ENCODE data around the gene NDUFA11. TPM values are rescaled to one million over a fixed set of nuclear protein-coding genes. Genes with fewer than 3 reads are reported as not detected.

NDUFA11 gene
- total RNA-seq (100 to 1,000 TPM; 116 to 131 TPM), polyA plus RNA-seq (100 to 1,000 TPM; 374 to 404 (median 395) TPM), total RNA-seq (14.9 to 23.4 (median 20.5) reads per million in 6 experiments)

- POLR2A ChIA-PET, result interaction anchor here (0.5 to 3.8 kb wide), 26 partner anchors 12 to 1727 kb away, joined by 3 to 71 read pairs (median 6); partner anchors contain the start of genes DUS3L, KDM4B, KHSRP and RANBP3
- no peaks in the 10 kb centered on the region for H3K9me3 Mint-ChIP-seq
- peaks cover 19 to 57% (median 43%) of the 10 kb centered on the region in 4 donors for H3K4me1 Mint-ChIP-seq
- H3K27me3 Mint-ChIP-seq, result peaks cover 0 to 2% (median 0%) of the 10 kb centered on the region in 5 donors
- peak; percentile 53 to 56 for ATAC-seq
- peak in 9 of 10 donors; percentile 94 to 98 (median 97) for DNase-seq
- peak within 1 kb of the TSS; percentile 91 to 99 (median 97) for H3K4me3 Mint-ChIP-seq
- H3K27ac Mint-ChIP-seq, result peak within 1 kb of the TSS; percentile 98 to 100 (median 99)
- H3K36me3 Mint-ChIP-seq, result peaks cover 0 to 27% (median 3%) of the 10 kb centered on the region in 3 donors
Measured at GRCh38 chr19:5903624-5904351, at the start of gene NDUFA11. Gene NDUFA11, minus strand, starts transcription at chr19:5903790. Its CDS starts 82 bp downstream, at chr19:5903708.

- Mint-ChIP-seq H3K4me3 (peak overlapping the region in 9 of 10 donors; percentile 53 to 82 (median 67)), H3K27ac (peak overlapping the region; percentile 84 to 100 (median 90)), H3K27me3 (no peaks in the 10 kb centered on the region), H3K36me3 (peaks cover 0 to 8% (median 0%) of the 10 kb centered on the region in 3 donors), H3K4me1 (peaks cover 59 to 97% (median 93%) of the 10 kb centered on the region in 4 donors), H3K9me3 (no peaks in the 10 kb centered on the region)
- DNase-seq (no peak), ATAC-seq (no peak)
- POLR2A ChIA-PET, result interaction anchor here (1.0 to 7.8 kb wide), 6 partner anchors 8 to 50 kb away, joined by 3 to 81 read pairs (median 3); partner anchors contain the start of gene NDUFA11
Measured at GRCh38 chr19:5953030-5953589, 49.5 kb upstream of the NDUFA11 start.

DNA sequence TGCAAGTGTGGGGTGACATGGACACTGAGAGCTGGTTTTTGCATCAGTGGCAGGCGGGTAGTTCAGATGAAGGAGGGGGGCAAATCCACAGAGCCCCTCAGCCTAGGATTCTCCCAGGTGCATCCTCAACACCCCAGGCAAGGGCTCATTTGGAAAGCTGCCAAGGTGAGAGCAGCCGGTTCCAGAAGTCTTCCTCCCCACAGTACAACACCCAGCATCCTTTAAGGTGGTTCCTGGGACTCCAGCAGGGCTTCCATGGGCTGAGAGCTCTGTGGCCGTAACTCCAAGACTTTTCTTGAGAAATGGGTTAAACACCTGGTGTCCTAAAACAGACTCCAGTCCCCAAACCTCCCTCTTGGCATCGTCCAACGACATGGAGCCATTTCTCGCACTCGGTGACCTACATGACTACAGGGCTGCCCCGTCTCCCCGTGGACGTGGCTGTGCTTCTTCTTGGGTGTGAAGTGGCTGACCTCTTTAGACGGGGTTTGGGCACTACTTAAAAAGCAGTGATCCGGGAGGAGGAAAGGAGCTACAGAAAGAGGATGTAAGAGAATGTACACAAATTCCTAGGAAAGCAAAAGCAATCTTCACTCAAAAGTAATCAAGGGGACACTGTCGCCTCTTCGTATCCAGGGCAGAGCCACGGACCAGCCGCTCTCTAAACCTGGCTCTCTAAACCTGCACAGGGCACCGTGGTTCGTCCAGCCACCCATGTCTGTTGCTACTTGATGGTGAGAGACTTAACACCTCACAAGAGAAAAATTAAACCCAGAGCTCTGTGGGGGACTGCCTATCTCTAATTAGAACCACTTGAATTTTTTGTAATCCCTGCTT lies 48.8 kb upstream of the NDUFA11 start:
- Mint-ChIP-seq H3K4me1 (peaks cover 61 to 97% (median 93%) of the 10 kb centered on the region in 4 donors), H3K9me3 (no peaks in the 10 kb centered on the region), H3K27ac (peak overlapping the region; percentile 84 to 100 (median 92)), H3K4me3 (peak overlapping the region in 9 of 10 donors; percentile 53 to 82 (median 62)), H3K36me3 (peaks cover 0 to 6% (median 0%) of the 10 kb centered on the region in 3 donors), H3K27me3 (no peaks in the 10 kb centered on the region)
- no peak for DNase-seq
- no peak for ATAC-seq
- POLR2A ChIA-PET, result interaction anchor here (0.9 to 7.8 kb wide), 10 partner anchors 9 to 49 kb away, joined by 3 to 81 read pairs (median 6); partner anchors contain the start of genes NDUFA11, RANBP3 and VMAC

- POLR2A ChIA-PET, result interaction anchor here (1.4 to 7.8 kb wide), 5 partner anchors 10 to 47 kb away, joined by 3 to 81 read pairs (median 12); partner anchors contain the start of genes NDUFA11, RANBP3 and VMAC
- H3K27me3 Mint-ChIP-seq, result no peaks in the 10 kb centered on the region
- peak overlapping the region; percentile 74 to 100 (median 92) for H3K27ac Mint-ChIP-seq
- DNase-seq (no peak), ATAC-seq (no peak)
- H3K4me1 Mint-ChIP-seq, result peaks cover 60 to 96% (median 91%) of the 10 kb centered on the region in 4 donors
- peak overlapping the region in 8 of 10 donors; percentile 29 to 83 (median 73) for H3K4me3 Mint-ChIP-seq
- H3K9me3 Mint-ChIP-seq, result no peaks in the 10 kb centered on the region
- H3K36me3 Mint-ChIP-seq, result peaks cover 0 to 2% (median 0%) of the 10 kb centered on the region in 3 donors
Measured at GRCh38 chr19:5951338-5951861, 47.8 kb upstream of the NDUFA11 start.

GRCh38 chr19:5950741-5951140 lies 47.2 kb upstream of the NDUFA11 start:
- Mint-ChIP-seq H3K9me3 (no peaks in the 10 kb centered on the region), H3K36me3 (peaks cover 0 to 8% (median 0%) of the 10 kb centered on the region in 3 donors), H3K4me3 (peak overlapping the region; percentile 47 to 86 (median 78)), H3K27me3 (no peaks in the 10 kb centered on the region), H3K27ac (peak overlapping the region; percentile 16 to 100 (median 94)), H3K4me1 (peaks cover 63 to 96% (median 92%) of the 10 kb centered on the region in 4 donors)
- ATAC-seq (peak; percentile 29 to 35), DNase-seq (no peak)
- POLR2A ChIA-PET, result interaction anchor here (1.4 to 7.8 kb wide), 5 partner anchors 11 to 46 kb away, joined by 5 to 81 read pairs (median 12); partner anchors contain the start of genes NDUFA11, RANBP3 and VMAC

DNA sequence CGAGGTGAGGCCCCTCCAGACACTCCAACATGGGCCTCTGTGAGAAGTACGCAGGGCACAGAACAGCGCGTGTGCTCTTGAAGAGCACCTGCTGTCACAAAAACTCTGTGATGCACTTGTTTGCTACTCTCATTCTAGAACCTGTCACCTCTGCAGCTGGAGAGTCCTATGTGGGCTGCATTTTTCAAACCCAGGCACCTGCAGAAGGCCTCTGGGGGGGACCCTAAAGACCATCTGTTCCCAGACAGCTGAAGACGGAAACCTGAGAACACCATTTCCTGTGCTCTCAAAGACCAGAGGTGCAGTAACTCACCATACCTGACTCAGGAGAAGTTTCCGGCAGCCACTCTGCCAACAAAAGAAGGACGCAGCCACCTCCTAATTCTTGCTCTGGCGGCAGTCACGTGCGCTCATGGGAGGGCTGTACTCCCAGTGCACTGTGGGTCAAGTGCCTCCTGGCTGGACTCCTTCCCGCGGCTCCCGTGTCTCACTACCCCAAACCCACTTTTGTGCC lies 46.3 kb upstream of the NDUFA11 start:
- H3K27ac Mint-ChIP-seq, result peak overlapping the region; percentile 90 to 100 (median 94)
- DNase-seq (peak in 7 of 10 donors; percentile 16 to 62 (median 37)), ATAC-seq (peak; percentile 75 to 78)
- H3K27me3 Mint-ChIP-seq, result no peaks in the 10 kb centered on the region
- POLR2A ChIA-PET, result interaction anchor here (0.7 to 7.8 kb wide), 7 partner anchors 10 to 417 kb away, joined by 3 to 81 read pairs (median 11); partner anchors contain the start of genes NDUFA11, RANBP3 and VMAC
- H3K36me3 Mint-ChIP-seq, result peaks cover 0 to 15% (median 0%) of the 10 kb centered on the region in 3 donors
- no peaks in the 10 kb centered on the region for H3K9me3 Mint-ChIP-seq
- peaks cover 70 to 99% (median 95%) of the 10 kb centered on the region in 4 donors for H3K4me1 Mint-ChIP-seq
- H3K4me3 Mint-ChIP-seq, result peak overlapping the region; percentile 66 to 86 (median 79)

- Mint-ChIP-seq H3K27ac (peak overlapping the region; percentile 90 to 100 (median 94)), H3K36me3 (peaks cover 0 to 13% (median 0%) of the 10 kb centered on the region in 3 donors), H3K27me3 (no peaks in the 10 kb centered on the region), H3K4me1 (peaks cover 67 to 96% (median 92%) of the 10 kb centered on the region in 4 donors), H3K4me3 (peak overlapping the region; percentile 53 to 86 (median 79)), H3K9me3 (no peaks in the 10 kb centered on the region)
- POLR2A ChIA-PET, result interaction anchor here (0.6 to 7.8 kb wide), 10 partner anchors 9 to 1091 kb away, joined by 3 to 81 read pairs (median 4); partner anchors contain the start of gene RANBP3
- DNase-seq (peak in 1 of 10 donors; percentile 23), ATAC-seq (peak; percentile 10 to 19)
Measured at GRCh38 chr19:5948752-5949564, 45.4 kb upstream of the NDUFA11 start.

- DNase-seq (no peak), ATAC-seq (no peak)
- Mint-ChIP-seq H3K36me3 (peaks cover 0 to 16% (median 0%) of the 10 kb centered on the region in 3 donors), H3K4me1 (peaks cover 53 to 91% (median 84%) of the 10 kb centered on the region in 4 donors), H3K27me3 (no peaks in the 10 kb centered on the region), H3K4me3 (peak overlapping the region in 7 of 10 donors; percentile 38 to 82 (median 67)), H3K27ac (peak overlapping the region; percentile 15 to 100 (median 90)), H3K9me3 (no peaks in the 10 kb centered on the region)
- POLR2A ChIA-PET, result interaction anchor here (0.6 to 7.8 kb wide), 5 partner anchors 10 to 81 kb away, joined by 3 to 81 read pairs (median 5); no protein-coding TSS in a partner anchor
Measured at GRCh38 chr19:5947435-5947834, 43.8 kb upstream of the NDUFA11 start.

GRCh38 chr19:5943623-5944022 lies 40.0 kb upstream of the NDUFA11 start:
- H3K27ac Mint-ChIP-seq, result no peak overlapping the region
- H3K27me3 Mint-ChIP-seq, result no peaks in the 10 kb centered on the region
- H3K4me3 Mint-ChIP-seq, result no peak overlapping the region
- ATAC-seq, result no peak
- H3K36me3 Mint-ChIP-seq, result peaks cover 0 to 43% (median 6%) of the 10 kb centered on the region in 3 donors
- POLR2A ChIA-PET, result interaction anchor here (1.5 to 1.6 kb wide), 2 partner anchors 10 to 32 kb away, joined by 4 to 8 read pairs; no protein-coding TSS in a partner anchor
- no peak for DNase-seq
- no peaks in the 10 kb centered on the region for H3K9me3 Mint-ChIP-seq
- H3K4me1 Mint-ChIP-seq, result peaks cover 28 to 62% (median 47%) of the 10 kb centered on the region in 4 donors

- peaks cover 0 to 47% (median 6%) of the 10 kb centered on the region in 3 donors for H3K36me3 Mint-ChIP-seq
- DNase-seq, result no peak
- no peak for ATAC-seq
- H3K4me3 Mint-ChIP-seq, result no peak overlapping the region
- H3K9me3 Mint-ChIP-seq, result no peaks in the 10 kb centered on the region
- no peaks in the 10 kb centered on the region for H3K27me3 Mint-ChIP-seq
- H3K4me1 Mint-ChIP-seq, result peaks cover 25 to 59% (median 41%) of the 10 kb centered on the region in 4 donors
- peak overlapping the region in 3 of 10 donors; percentile 24 to 50 (median 36) for H3K27ac Mint-ChIP-seq
- POLR2A ChIA-PET, result interaction anchor here (0.7 to 1.6 kb wide), 4 partner anchors 11 to 459 kb away, joined by 4 to 8 read pairs (median 6); partner anchors contain the start of gene NDUFA11
Measured at GRCh38 chr19:5943045-5943444, 39.5 kb upstream of the NDUFA11 start.

Measured in naive thymus-derived CD8-positive, alpha-beta T cell (primary cell).